Hepatocyte (in vitro differentiated cells): ENCODE results near the gene MTCP1.

Experiments used
- CTCF ChIP-seq: fragments of 200-600 bp; sonication (generic); IDR thresholded peaks from 2 replicates; pipeline ENCODE4 v1.5.1; 2016; ENCODE audit warnings: antibody characterized with exemption, mild to moderate bottlenecking; ENCODE audit not compliant: poor library complexity
- EZH2phosphoT487 ChIP-seq: fragments of 200-600 bp; sonication (generic); IDR thresholded peaks from one replicate; pipeline ENCODE4 v1.6.1; 2018; ENCODE audit warnings: antibody characterized with exemption, mild to moderate bottlenecking, low read depth, moderate library complexity; ENCODE audit not compliant: unreplicated experiment, severe bottlenecking

- no peak for TF ChIP-seq CTCF
- TF ChIP-seq EZH2phosphoT487 = no peak
Measured at GRCh38 chrX:155105919-155106318, 35.0 kb upstream of the MTCP1 start.
